ENCODE results near the gene CD81. TPM values are rescaled to one million over a fixed set of nuclear protein-coding genes. Genes with fewer than 3 reads are reported as not detected.

CD81 gene
- total and polyA plus RNA-seq, 7 donors = 75.9 to 155 (median 112) TPM

GRCh38 chr11:2394818-2395105 is 17.7 kb downstream of the CD81 start:
- H3K27ac ChIP-seq = no peak overlapping the region
- H3K9me3 ChIP-seq = no peaks in the 10 kb centered on the region
- ATAC-seq = no peak
- H3K27me3 ChIP-seq (ENCODE audit: insufficient read depth in 3 of 3, low read length in 2 of 3) = no peaks in the 10 kb centered on the region
- no peak for TF ChIP-seq CTCF (IDR thresholded peaks at IDR 0.05)
- peaks cover 0 to 58% of the 10 kb centered on the region in 2 donors for H3K36me3 ChIP-seq (ENCODE audit: insufficient read depth in 1 of 2, low read depth in 1 of 2)
- intact Hi-C loops (cut with DNase I) = no loop called here
- no peak overlapping the region for H3K4me3 ChIP-seq
- H3K4me1 ChIP-seq = peaks cover 21% of the 10 kb centered on the region
- DNase-seq = no peak
- 81 to 86% (median 85%) methylated on average over 8 of the region's 8 CpGs for WGBS, 3 donors

GRCh38 chr11:2395211-2395730 is 18.2 kb downstream of the CD81 start:
- H3K36me3 ChIP-seq (ENCODE audit: insufficient read depth in 1 of 2, low read depth in 1 of 2) = peaks cover 0 to 58% of the 10 kb centered on the region in 2 donors
- H3K27ac ChIP-seq = no peak overlapping the region
- ATAC-seq (no peak), DNase-seq (no peak)
- peaks cover 16% of the 10 kb centered on the region for H3K4me1 ChIP-seq
- intact Hi-C loops (cut with DNase I) = no loop called here
- 83 to 88% (median 87%) methylated on average over 22 to 26 of the region's 26 CpGs for WGBS, 3 donors
- H3K9me3 ChIP-seq = no peaks in the 10 kb centered on the region
- H3K4me3 ChIP-seq = no peak overlapping the region
- TF ChIP-seq CTCF (IDR thresholded peaks at IDR 0.05) = no peak
- H3K27me3 ChIP-seq (ENCODE audit: insufficient read depth in 3 of 3, low read length in 2 of 3) = no peaks in the 10 kb centered on the region

GRCh38 chr11:2395856-2396255 is 18.7 kb downstream of the CD81 start:
- H3K27me3 ChIP-seq (ENCODE audit: insufficient read depth in 3 of 3, low read length in 2 of 3) = no peaks in the 10 kb centered on the region
- peaks cover 12% of the 10 kb centered on the region for H3K4me1 ChIP-seq
- no peaks in the 10 kb centered on the region for H3K9me3 ChIP-seq
- no peak overlapping the region for H3K4me3 ChIP-seq
- no peak for DNase-seq
- ATAC-seq = no peak
- H3K27ac ChIP-seq = no peak overlapping the region
- peaks cover 0 to 58% of the 10 kb centered on the region in 2 donors for H3K36me3 ChIP-seq (ENCODE audit: insufficient read depth in 1 of 2, low read depth in 1 of 2)
- 87 to 91% (median 88%) methylated on average over 17 of the region's 17 CpGs for WGBS, 3 donors
- no peak for TF ChIP-seq CTCF (IDR thresholded peaks at IDR 0.05)
- intact Hi-C loops (cut with DNase I) = no loop called here

- TF ChIP-seq CTCF (IDR thresholded peaks at IDR 0.05) = no peak
- Histone ChIP-seq H3K27ac (no peak overlapping the region), H3K9me3 (no peaks in the 10 kb centered on the region), H3K4me3 (no peak overlapping the region), H3K4me1 (peaks cover 15% of the 10 kb centered on the region), H3K36me3 (ENCODE audit: insufficient read depth in 1 of 2, low read depth in 1 of 2) (peaks cover 0 to 52% of the 10 kb centered on the region in 2 donors), H3K27me3 (ENCODE audit: insufficient read depth in 3 of 3, low read length in 2 of 3) (no peaks in the 10 kb centered on the region)
- no peak for ATAC-seq
- WGBS, 3 donors = 85 to 90% (median 88%) methylated on average over 26 of the region's 26 CpGs
- intact Hi-C loops (cut with DNase I) = no loop called here
- DNase-seq = no peak
These were observed 19.4 kb downstream of the CD81 start for GRCh38 chr11:2396471-2396870.

- H3K27ac ChIP-seq = no peak overlapping the region
- TF ChIP-seq CTCF (IDR thresholded peaks at IDR 0.05) = no peak
- H3K9me3 ChIP-seq = no peaks in the 10 kb centered on the region
- no peak for ATAC-seq
- no peak for DNase-seq
- no peak overlapping the region for H3K4me3 ChIP-seq
- intact Hi-C loops (cut with DNase I) = no loop called here
- H3K27me3 ChIP-seq (ENCODE audit: insufficient read depth in 3 of 3, low read length in 2 of 3) = no peaks in the 10 kb centered on the region
- H3K4me1 ChIP-seq = peaks cover 21% of the 10 kb centered on the region
- WGBS, 3 donors = 81 to 89% (median 87%) methylated on average over 12 of the region's 12 CpGs
- peaks cover 0 to 46% of the 10 kb centered on the region in 2 donors for H3K36me3 ChIP-seq (ENCODE audit: insufficient read depth in 1 of 2, low read depth in 1 of 2)
These were observed 19.9 kb downstream of the CD81 start for GRCh38 chr11:2397005-2397404.
